HL-60 (cell line): ENCODE data around the gene ANKS1A.

ENCODE experiments used
- POLR2AphosphoS5 ChIP-seq: IDR thresholded peaks from 2 replicates; pipeline ENCODE4 v1.6.1; 2012; ENCODE audit warnings: low read depth
- TF ChIP-seq, protein P1 (sequence below): IDR thresholded peaks from one replicate; pipeline ENCODE4 v1.5.1; 2011; ENCODE audit warnings: low read length, control low read depth, inconsistent platforms; ENCODE audit not compliant: insufficient read depth

GRCh38 chr6:34961082-34961481 lies 72.0 kb downstream of the ANKS1A start:
- TF ChIP-seq, protein P1, sequence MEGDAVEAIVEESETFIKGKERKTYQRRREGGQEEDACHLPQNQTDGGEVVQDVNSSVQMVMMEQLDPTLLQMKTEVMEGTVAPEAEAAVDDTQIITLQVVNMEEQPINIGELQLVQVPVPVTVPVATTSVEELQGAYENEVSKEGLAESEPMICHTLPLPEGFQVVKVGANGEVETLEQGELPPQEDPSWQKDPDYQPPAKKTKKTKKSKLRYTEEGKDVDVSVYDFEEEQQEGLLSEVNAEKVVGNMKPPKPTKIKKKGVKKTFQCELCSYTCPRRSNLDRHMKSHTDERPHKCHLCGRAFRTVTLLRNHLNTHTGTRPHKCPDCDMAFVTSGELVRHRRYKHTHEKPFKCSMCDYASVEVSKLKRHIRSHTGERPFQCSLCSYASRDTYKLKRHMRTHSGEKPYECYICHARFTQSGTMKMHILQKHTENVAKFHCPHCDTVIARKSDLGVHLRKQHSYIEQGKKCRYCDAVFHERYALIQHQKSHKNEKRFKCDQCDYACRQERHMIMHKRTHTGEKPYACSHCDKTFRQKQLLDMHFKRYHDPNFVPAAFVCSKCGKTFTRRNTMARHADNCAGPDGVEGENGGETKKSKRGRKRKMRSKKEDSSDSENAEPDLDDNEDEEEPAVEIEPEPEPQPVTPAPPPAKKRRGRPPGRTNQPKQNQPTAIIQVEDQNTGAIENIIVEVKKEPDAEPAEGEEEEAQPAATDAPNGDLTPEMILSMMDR, result no peak
- no peak for TF ChIP-seq POLR2AphosphoS5
